GM21619 (cell line): Measurements from ENCODE around the gene NHLRC1.

Source experiments
- ATAC-seq: cut with Tn5 transposase; IDR thresholded peaks from one replicate; pipeline ENCODE4 v1.9.1; 2021; ENCODE audit not compliant: unreplicated experiment

Gene NHLRC1

GRCh38 chr6:18087396-18088165 is 34.9 kb downstream of the NHLRC1 start:
- no peak for ATAC-seq

GRCh38 chr6:18081025-18081668 is 41.3 kb downstream of the NHLRC1 start:
- ATAC-seq = no peak

GRCh38 chr6:18080544-18080943 is 41.9 kb downstream of the NHLRC1 start:
- ATAC-seq = no peak

- ATAC-seq = no peak
These were observed 43.6 kb downstream of the NHLRC1 start for GRCh38 chr6:18078866-18079265.

- no peak for ATAC-seq
These were observed 46.2 kb downstream of the NHLRC1 start for GRCh38 chr6:18076231-18076630.

GRCh38 chr6:18072841-18073240 is 49.6 kb downstream of the NHLRC1 start:
- ATAC-seq = no peak

- no peak for ATAC-seq
These were observed 52.0 kb downstream of the NHLRC1 start for GRCh38 chr6:18070486-18070885.
